ENCODE results near the gene FAM47B. TPM values are rescaled to one million over a fixed set of nuclear protein-coding genes. Genes with fewer than 3 reads are reported as not detected.

The FAM47B gene
- not detected in 5 replicates for total RNA-seq (2022; extraction: Qiagen RNA extraction)

DNA sequence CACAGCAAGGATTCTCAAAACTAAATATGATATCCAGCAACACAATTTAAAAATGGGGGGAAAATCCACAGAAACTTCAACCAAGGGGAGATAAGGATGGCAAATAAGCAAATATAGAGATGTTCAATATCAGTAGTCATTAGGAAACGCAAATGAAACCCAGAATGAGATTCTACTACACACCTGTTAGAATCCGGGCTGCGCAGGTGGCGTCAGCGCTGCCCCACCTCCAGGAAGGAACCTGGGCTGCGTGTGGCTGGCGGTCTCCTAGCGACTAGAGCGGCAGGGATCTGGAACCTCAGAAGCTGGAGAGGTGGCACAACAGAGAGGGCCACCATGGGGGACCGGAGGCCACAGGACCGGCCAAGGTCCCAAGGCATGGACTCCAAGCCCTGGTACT is at the start of gene FAM47B:
FAM47B (plus strand) TSS at position 301 of the 400 bp plus-strand sequence; CDS start at position 337, 36 bp downstream.

Data from A549 treated with Hydrocortisone at 1 μM for 4 hours (cell line).